HG03520 (cell line): ENCODE data around the gene ST14.

Experiments
- ATAC-seq: cut with Tn5 transposase; IDR thresholded peaks from one replicate; pipeline ENCODE4 v1.9.1; 2021; ENCODE audit warnings: mild to moderate bottlenecking, moderate library complexity; ENCODE audit not compliant: unreplicated experiment

Gene ST14

GRCh38 chr11:130159657-130160497, at the start of gene ST14:
Gene ST14 (plus strand): TSS chr11:130159782. CDS start chr11:130159980, 198 bp downstream.
- no peak for ATAC-seq

- no peak for ATAC-seq
Observed at GRCh38 chr11:130110339-130111108, 49.1 kb upstream of the ST14 start.

- no peak for ATAC-seq
Observed at GRCh38 chr11:130112071-130112830, 47.3 kb upstream of the ST14 start.

- ATAC-seq, result no peak
Observed at GRCh38 chr11:130114281-130114680, 45.3 kb upstream of the ST14 start.

GRCh38 chr11:130114726-130115125, 44.9 kb upstream of the ST14 start:
- no peak for ATAC-seq

GRCh38 chr11:130115218-130115617, 44.4 kb upstream of the ST14 start:
- no peak for ATAC-seq

GRCh38 chr11:130118165-130118564, 41.4 kb upstream of the ST14 start:
- peak; percentile 83 for ATAC-seq

GRCh38 chr11:130118636-130119387, 40.8 kb upstream of the ST14 start:
- ATAC-seq, result peak; percentile 13

GRCh38 chr11:130120045-130120444, 39.5 kb upstream of the ST14 start:
- ATAC-seq, result no peak

- ATAC-seq, result no peak
Observed at GRCh38 chr11:130121445-130121978, 38.1 kb upstream of the ST14 start.

- no peak for ATAC-seq
Observed at GRCh38 chr11:130122141-130122575, 37.4 kb upstream of the ST14 start.

GRCh38 chr11:130123414-130124040, 36.1 kb upstream of the ST14 start:
- no peak for ATAC-seq

GRCh38 chr11:130124096-130124495, 35.5 kb upstream of the ST14 start:
- no peak for ATAC-seq

- ATAC-seq, result no peak
Observed at GRCh38 chr11:130125638-130126037, 33.9 kb upstream of the ST14 start.

GRCh38 chr11:130126516-130126915, 33.1 kb upstream of the ST14 start:
- no peak for ATAC-seq

GRCh38 chr11:130127509-130127908, 32.1 kb upstream of the ST14 start:
- ATAC-seq, result no peak

- ATAC-seq, result no peak
Observed at GRCh38 chr11:130128626-130129025, 31.0 kb upstream of the ST14 start.

GRCh38 chr11:130129922-130130321, 29.7 kb upstream of the ST14 start:
- ATAC-seq, result no peak

- peak; percentile 46 for ATAC-seq
Observed at GRCh38 chr11:130131961-130132850, 27.4 kb upstream of the ST14 start.
